GM12864 (cell line): ENCODE results near the gene SRMS.

Experiments used
- DNase-seq: peaks from one replicate; pipeline ENCODE4 v3.0.0-alpha.2; 2011; ENCODE audit warnings: low read depth
- H3K4me3 ChIP-seq: 2 replicates; pipeline ENCODE4 v1.5.1; 2011; ENCODE audit warnings: mild to moderate bottlenecking, low read depth, low read length, control low read depth
- CTCF ChIP-seq: IDR thresholded peaks from 2 replicates; pipeline ENCODE4 v1.5.1; 2011; ENCODE audit warnings: low read depth, mild to moderate bottlenecking, moderate library complexity, low read length, control low read depth, inconsistent platforms; ENCODE audit errors: missing control alignments

SRMS gene

GRCh38 chr20:63578224-63579016, 30.9 kb upstream of the SRMS start:
- no peak for DNase-seq
- TF ChIP-seq CTCF = peak; percentile 44
- no peak overlapping the region for H3K4me3 ChIP-seq

- DNase-seq = no peak
- no peak overlapping the region for H3K4me3 ChIP-seq
- no peak for TF ChIP-seq CTCF
Measured at GRCh38 chr20:63577317-63577894, 29.9 kb upstream of the SRMS start.

GRCh38 chr20:63576311-63576710, 28.8 kb upstream of the SRMS start:
- TF ChIP-seq CTCF = no peak
- H3K4me3 ChIP-seq = no peak overlapping the region
- no peak for DNase-seq

- TF ChIP-seq CTCF = no peak
- DNase-seq = no peak
- H3K4me3 ChIP-seq = no peak overlapping the region
Measured at GRCh38 chr20:63574829-63575743, 27.5 kb upstream of the SRMS start.

GRCh38 chr20:63574156-63574828, 26.7 kb upstream of the SRMS start, which contains the start of gene HELZ2:
HELZ2 (minus strand) TSS chr20:63574239; CDS start chr20:63572385, 1,854 bp downstream.
- TF ChIP-seq CTCF = no peak
- no peak for DNase-seq
- peak within 1 kb of the TSS; percentile 86 for H3K4me3 ChIP-seq

GRCh38 chr20:63573647-63574131, 26.1 kb upstream of the SRMS start:
- H3K4me3 ChIP-seq = peak overlapping the region; percentile 86
- no peak for TF ChIP-seq CTCF
- no peak for DNase-seq
